HG03442 (cell line): Measurements from ENCODE around the gene IQCK.

Experiments
- ATAC-seq: cut with Tn5 transposase; IDR thresholded peaks from one replicate; pipeline ENCODE4 v1.9.1; 2021; ENCODE audit warnings: mild to moderate bottlenecking, moderate library complexity; ENCODE audit not compliant: unreplicated experiment

Gene IQCK

DNA sequence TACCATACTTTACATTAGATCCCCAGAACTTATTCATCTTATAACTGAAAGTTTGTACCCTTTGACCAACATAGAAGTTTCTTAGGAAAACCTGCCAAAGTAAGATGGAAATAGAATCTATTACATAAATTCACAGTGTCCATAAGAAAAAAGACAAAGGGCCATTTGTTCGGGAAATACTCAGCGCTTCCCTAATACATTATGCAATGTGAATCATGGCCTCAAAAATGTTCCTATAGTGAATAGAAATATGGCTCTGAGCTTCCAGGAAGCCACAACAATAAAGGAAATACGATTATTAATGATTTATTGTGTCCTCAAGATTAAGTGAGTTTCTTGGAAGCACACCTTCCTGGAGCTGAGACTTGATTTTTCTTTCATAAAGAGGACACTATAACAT, 115.1 kb downstream of the IQCK start:
- no peak for ATAC-seq

DNA sequence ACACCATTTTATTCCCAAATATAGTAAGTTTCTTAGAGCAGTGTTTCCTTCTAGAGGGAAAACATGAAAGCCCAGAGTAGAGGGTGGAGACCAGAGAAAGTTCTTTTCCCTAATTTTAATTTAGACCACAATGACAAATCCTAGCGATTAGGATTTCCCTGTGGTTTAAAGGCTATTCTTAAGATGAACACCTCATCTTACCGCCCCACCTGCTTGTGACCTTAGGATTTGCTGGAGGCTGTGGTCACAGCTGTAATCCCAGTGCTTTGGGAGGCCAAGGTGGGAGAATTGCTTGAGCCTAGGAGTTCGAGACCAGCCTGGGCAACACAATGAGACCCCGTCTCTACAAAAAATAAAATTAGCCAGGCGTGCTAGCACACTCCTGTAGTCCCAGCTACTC, 115.5 kb downstream of the IQCK start:
- ATAC-seq = no peak

GRCh38 chr16:19835196-19835595, 117.1 kb downstream of the IQCK start:
- no peak for ATAC-seq

DNA sequence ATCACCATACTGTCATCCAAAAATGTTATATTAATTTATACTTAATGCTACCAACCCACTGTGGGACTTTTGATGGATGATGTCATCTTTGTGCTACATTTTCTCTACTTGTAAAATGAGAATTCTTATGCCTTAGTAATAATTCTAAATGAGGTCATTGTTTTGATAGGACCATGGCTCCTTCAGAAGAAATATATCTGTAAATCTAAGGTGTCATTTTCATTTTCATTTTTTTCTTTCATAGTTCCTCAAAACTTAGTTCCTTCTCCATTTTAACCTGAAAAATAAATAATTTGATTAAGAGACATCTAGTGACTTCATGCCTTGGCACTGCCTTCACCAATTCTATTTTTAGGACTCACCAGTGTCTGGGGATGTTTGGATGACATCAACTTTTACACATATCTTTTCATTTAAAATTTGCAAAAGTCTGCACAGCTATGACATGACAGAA, 117.9 kb downstream of the IQCK start:
- ATAC-seq = no peak

DNA sequence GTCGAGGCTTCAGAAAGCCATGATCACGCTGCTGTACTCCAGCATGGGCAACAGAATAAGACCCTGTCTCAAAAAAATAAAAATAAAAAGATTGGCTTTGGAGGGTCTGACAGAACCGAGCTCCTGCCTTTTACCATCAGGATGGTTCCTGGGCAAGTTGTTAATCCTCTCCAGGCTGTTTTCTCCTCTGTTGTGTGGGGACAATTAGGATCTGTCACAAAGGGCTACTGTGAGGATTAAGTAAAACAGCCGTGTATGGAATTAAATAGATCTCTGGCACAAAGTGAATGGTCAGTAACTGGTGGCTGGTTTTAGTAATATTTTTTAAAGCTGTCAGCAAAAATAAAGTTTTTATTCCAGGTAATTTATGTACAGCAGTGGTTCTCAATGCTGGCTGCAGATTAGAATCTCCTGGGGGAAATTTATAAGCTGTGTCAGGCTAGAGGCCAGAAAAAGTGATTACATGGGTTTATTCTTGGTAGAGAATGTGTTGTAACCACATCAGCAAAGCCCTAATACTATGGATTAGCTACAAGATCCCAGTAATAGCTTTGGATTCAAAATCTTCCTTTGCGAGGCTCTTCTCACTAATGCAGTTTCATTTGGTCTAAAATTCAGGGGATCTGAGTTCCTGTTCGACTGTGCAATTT, 119.4 kb downstream of the IQCK start:
- no peak for ATAC-seq

DNA sequence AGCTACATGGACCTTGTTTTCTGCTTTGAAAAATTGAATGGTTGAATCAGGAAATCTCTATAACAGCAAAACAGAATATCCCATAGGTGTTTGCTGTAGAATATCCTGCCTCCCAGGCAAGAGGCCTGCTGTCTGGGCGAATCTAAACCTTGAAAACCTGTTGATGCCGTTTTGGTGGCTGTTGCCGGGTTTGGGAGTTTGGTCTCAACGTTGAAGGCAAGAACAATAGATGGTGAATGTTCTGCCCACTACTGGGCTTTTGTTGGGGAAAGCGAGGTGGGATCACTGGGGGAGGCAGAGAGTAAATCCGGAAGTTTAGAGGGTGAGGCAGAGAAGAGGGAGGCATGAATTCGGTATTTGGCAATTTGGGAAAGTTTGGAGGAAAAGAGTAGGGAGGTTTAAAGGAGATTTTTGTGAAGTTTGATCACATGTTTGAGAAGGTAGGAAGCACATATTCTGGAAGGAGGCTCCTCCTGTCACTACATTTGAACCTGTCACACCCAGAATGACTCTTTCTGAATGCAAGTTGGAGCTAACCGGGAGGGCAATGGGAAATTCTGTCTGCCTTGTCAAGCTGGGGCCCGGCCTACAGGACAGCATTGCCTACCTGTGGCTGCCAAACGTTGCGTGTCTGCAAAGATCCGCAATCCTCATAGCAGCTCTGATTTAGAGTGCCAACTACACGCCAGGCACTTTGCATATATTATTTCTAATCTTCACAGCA, 120.1 kb downstream of the IQCK start:
- ATAC-seq = no peak

- no peak for ATAC-seq
Observed at GRCh38 chr16:19840524-19841110, 122.5 kb downstream of the IQCK start.

DNA sequence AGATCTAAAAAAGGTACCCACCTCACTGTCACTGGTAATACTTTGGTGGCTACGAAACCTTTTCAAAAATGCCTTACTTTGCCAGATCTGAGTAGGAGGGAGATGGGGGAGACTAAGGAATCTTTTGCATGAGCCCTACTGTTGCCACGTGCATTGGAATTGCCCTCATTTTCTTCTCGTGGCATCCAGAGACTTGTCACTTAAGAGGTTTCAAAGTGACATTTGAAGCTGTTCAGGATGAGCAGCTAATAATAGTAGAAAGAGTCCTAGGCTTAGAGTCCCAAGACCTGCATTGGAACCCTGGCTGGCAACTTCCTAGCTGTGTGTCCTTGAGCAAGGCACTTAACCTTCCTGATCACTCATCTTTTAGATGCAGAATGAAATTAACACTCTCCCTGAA, 123.1 kb downstream of the IQCK start:
- ATAC-seq = no peak

DNA sequence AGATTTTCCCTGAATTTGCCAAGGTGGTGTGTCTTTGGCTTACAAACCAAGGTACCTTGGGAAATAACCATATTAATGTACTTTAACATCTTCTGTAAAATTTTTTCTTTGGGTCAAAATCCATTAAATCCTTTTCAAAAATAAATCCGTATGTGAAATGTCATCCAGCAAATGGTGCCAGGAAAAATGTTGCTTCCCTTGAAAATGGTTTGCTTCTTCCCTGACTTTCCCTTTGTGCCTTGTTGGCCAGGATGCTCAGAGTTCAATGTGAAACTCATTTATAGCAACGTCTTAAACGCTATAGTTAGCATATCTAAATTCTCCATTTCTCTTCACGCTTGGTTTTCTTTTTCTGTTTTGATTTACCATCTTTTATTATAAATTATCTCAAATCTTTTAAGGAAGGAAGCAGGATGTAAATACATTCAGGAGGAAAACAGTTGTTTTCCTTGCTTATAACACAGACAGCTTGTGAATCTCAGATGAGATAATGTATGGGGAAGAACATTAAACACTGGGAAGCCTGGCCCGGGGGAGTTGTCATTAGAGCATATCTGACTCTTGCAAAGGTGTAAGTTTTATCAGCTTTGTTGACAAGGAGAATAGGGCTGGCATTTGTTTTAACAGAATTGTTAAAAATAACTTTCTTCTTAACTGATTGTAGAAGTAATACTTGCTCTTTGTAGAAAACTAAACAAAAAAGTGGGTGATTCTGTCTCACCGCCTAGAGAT, 124.5 kb downstream of the IQCK start:
- ATAC-seq = no peak

DNA sequence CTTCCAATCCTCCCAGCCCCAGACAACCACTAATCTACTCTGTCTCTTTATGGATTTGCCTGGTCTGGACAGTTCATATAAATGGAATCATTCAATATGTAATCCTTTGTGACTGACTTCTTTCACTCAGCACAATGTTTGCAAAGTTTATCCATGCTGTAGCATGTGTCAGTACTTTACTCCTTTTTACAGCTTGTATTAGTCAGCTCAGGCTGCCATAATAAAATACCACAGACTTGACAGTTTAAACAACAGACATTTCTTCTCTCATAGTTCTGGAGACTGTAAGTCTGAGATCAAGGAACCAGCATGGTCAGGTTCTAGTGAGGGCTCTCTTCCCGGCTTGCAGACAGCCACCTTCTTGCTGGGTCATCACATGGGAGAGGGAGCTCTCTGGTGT, 125.3 kb downstream of the IQCK start:
- ATAC-seq = no peak

DNA sequence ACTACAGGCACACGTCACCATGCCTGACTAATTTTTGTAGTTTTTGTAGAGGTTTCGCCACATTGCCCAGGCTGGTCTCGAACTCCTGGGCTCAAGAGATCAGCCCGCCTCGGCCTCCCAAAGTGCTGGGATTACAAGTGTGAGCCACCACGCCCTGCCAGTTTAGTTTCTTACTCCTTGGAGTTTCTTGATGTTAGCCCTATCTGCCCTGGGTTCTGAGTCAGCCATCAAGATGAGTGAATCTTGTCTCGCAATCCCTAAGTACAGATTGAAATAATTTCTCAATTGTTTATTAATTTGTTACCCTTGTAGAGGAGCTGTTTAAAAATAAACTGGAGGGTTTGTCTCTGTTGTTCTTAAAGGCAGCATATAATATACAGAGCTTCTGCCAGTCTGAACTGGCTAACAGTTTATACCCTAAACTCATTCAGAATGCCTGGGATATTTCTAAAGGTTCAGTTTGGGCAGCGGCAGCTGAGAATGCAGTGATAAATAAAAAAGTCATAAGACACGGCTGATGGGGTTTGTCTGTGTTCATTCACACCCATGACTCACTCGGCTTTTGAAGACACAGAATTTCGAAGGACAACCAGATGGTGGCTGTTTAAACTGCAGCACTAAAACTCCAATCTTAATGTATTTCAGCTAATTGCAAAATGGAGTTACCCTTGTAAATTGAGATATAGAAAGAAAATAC, 127.0 kb downstream of the IQCK start:
- no peak for ATAC-seq

- ATAC-seq = no peak
Observed at GRCh38 chr16:19846436-19846835, 128.4 kb downstream of the IQCK start.

DNA sequence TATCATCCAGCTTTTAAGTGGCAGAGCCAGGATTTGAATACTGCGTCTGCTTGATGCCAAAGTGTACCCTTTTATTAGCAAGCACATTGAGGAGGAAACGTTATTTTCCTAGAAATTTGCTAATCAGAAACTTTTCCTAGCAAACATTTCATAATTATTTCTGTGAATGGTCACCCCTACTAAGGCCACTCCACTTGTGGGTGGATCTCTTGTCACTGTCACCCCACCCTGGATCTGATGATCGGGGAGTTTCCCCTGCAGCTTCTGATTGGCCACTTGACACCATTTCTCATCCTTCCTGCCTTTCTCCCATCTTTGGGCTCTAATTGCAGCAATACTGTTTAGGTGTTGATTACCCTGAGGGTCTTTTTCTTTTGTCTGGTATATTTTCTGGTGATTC, 130.7 kb downstream of the IQCK start:
- no peak for ATAC-seq

GRCh38 chr16:19850131-19850817, 132.2 kb downstream of the IQCK start:
- ATAC-seq = no peak

DNA sequence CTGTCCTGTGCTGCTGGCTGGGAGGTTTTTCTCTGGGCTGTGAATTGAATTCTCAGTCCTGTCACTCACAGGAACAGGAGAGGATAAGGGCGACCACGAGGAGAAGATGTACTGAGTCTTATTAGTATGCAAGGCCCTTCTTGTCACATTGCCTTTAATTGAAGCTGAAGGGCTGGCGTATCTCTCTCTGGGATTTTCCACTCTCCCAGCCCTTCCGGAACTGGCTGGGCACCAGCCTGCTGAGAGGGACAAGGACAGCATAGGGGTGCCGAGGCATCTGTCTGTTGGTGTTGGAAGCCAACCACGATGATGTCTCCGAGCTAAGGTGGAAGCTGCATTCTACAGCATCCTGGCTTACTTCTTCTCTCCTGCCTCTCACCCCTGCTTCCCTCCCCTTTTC, 133.4 kb downstream of the IQCK start:
- no peak for ATAC-seq

- ATAC-seq = no peak
Observed at GRCh38 chr16:19853132-19853741, 135.2 kb downstream of the IQCK start.

- ATAC-seq = no peak
Observed at GRCh38 chr16:19853742-19854542, 135.9 kb downstream of the IQCK start.

DNA sequence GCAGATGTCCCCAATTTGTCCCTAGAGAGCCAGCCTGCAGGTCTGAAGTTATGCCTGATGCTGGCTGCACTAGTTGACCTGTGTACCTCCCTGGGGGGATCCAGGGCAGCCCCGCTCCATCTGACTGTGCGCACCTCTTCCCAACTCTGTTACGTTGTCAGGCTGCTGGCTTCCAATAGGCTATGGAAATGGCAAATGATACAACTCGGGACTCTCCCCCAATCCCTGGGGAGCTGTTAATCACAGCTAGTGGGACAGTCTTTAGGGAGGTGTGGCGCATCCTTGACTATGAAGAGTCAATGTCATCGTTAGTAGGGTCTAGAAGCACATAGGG, 136.4 kb downstream of the IQCK start:
- ATAC-seq = no peak

GRCh38 chr16:19856120-19856519, 138.0 kb downstream of the IQCK start:
- ATAC-seq = no peak
